HuH-7.5 (cell line): ENCODE data around the gene SIRT2.
"Not testable (repeated sequence)": the region's sequence is repeated elsewhere in the genome, so short reads cannot be mapped to it uniquely, and the experiment has no call there.

Source experiments
- DNase-seq: peaks from one replicate; pipeline ENCODE4 v3.0.0; 2011; ENCODE audit warnings: low spot score

The SIRT2 gene

GRCh38 chr19:38898788-38899446 lies 501 bp downstream of the SIRT2 start:
- DNase-seq: no peak

- no peak for DNase-seq
Measured at GRCh38 chr19:38894968-38895367, 4.5 kb downstream of the SIRT2 start.

- no peak for DNase-seq
Measured at GRCh38 chr19:38893341-38893771, 6.1 kb downstream of the SIRT2 start.

GRCh38 chr19:38892841-38893240 lies 6.6 kb downstream of the SIRT2 start:
- DNase-seq: no peak

GRCh38 chr19:38891771-38892170 lies 7.6 kb downstream of the SIRT2 start:
- DNase-seq: no peak

GRCh38 chr19:38890686-38891085 lies 8.7 kb downstream of the SIRT2 start:
- DNase-seq: no peak

DNA sequence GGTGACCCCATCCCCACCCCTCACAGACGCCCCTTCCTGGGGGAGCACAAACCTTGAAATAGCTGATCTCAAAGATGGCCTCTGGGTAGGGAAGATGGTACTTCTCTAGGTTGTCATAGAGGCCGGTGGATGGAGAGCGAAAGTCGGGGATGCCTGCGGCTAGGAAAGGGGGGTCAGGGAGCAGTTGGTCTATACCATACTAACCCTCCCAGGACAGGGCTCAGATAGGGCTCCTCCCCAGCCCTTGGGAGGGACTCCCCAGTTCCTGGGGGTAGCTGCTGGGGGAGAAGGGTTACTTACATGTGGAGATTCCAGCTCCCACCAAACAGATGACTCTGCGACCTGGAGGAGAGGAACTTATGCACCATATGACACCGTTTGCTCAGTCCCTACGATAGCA lies 9.6 kb downstream of the SIRT2 start:
- DNase-seq: no peak

DNA sequence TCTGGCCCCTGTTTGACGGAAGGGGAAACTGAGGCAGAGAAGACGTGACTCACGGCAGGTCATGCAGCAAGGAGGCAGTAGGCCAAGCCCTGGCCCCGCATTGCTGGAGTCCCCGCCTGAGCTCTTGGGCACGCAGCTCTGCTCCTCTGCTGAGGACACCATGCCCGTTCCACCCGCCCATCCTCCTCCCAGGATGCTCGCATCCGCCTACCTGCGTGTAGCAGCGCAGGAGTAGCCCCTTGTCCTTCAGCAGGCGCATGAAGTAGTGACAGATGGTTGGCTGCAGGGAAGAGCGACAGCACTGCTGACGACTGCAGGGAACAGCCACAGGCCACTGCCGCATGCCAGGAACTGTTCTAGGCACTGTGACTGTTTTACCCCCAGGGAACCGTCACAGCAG lies 10.5 kb downstream of the SIRT2 start:
- no peak for DNase-seq

DNA sequence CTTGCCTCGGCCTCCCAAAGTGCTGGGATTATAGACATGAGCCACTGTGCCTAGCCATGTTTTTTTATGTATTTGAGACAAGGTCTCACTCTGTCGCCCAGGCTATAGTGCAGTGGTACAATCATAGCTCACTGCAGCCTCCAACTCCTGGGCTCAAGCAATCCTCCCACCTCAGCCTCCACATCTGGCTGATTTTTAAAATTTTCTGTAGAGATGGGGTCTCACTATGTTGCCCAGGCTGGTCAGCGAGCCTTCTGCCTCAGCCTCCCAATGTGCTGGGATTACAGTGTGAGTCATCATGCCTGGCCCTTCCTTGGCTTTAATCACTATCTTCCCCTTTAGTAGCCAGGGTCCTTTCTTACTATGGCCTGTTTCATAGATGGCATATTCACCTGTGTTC lies 14.7 kb downstream of the SIRT2 start:
- DNase-seq: not testable (repeated sequence)

DNA sequence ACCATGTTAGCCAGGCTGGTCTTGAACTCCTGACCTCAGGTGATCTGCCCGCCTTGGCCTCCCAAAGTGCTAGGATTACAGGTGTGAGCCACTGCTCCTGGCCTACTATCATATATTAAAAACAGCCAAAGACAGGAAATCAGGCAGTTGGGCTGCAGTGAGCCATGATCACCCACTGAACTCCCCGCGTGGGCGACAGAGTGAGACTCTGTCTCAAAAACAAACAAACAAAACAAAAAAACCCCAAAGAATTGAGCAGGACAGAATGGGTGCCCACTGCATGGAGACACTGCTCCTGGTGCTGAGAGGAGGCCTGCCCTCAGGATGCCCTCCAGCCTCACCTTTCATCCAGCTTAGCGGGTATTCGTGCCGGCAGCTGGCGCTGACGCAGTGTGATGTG lies 16.1 kb downstream of the SIRT2 start:
- DNase-seq: no peak

GRCh38 chr19:38880882-38881609 lies 18.4 kb downstream of the SIRT2 start:
- no peak for DNase-seq

GRCh38 chr19:38880076-38880881 lies 19.1 kb downstream of the SIRT2 start:
- DNase-seq: no peak

GRCh38 chr19:38879400-38879751 lies 20.0 kb downstream of the SIRT2 start:
- DNase-seq: no peak

- no peak for DNase-seq
Measured at GRCh38 chr19:38878575-38879399, 20.6 kb downstream of the SIRT2 start.

DNA sequence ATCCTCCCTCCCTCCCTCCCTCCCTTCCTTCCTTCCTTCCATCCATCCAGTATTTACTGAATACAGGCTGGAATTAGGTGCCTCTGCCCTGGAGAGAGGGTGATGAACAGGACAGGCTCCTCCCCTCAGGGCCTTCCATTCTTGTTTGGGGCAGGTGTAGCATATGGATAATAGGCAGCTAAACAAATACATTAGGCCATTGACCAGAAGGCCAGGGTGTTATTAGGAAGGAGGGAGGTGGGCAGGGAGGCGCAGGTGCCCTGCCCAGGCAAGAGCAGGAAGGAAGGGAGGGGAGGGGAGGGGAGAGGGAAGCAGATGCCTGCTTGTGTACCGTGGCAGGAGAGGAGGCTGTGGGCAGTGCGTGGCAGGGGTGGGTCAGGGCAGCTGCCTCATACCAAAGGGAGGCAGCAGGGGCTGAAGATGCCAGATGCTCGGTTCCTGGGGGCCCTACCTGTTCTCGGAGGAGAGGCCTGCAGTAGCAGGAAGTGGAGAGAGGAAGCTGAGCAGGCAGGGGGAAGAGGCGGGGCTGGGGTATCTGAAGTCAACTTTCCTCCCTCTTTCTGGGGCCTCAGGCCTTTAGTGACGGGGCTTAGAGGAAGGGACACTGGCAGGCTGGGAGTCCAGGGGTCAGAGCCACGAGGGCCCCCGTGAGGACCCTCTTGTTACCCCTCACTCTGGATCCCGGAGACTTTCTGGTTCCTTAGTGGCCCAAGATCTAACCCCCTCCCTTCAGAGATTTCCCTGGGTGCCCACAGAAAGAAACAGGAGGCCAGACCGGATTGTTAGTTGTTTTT lies 21.4 kb downstream of the SIRT2 start, which contains the start of gene RINL:
RINL (minus strand) TSS at position 495 of the 794 bp plus-strand sequence. CDS start 1,533 bp downstream, outside the sequence.
- no peak for DNase-seq

DNA sequence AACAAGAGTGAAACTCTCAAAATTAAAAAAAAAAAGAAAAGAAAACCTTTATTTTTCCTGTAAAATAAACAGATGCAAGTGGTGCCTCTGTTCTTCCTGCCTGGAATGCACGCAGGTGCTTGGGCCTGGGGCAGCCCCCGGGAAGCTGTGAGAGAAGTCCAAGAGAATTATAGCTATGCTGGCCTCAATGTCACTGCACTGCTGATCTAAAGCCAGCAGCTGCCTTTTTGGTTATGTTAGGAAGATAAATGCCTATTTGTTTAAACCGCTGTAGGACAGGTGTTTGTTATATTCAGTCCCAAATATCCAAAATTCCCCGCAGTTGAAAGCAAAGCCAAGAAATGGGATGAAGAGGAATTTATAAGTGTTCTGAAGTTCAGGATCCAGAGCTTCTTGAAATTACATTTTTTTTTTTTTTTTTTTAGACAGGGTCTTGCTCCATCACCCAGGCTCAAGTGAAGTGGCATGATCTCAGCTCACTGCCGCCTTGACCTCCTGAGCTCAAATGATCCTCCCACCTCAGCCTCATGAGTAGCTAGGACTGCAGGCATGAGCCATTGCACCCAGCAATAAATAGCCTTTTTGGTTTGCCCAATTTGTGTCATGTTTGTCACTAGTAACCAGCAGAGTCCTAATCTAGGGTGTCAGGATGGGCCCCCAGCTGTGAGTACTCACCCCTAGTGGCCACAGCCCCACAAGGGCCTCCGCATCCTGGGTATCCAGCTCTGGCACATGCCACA lies 23.6 kb downstream of the SIRT2 start:
- no peak for DNase-seq

DNA sequence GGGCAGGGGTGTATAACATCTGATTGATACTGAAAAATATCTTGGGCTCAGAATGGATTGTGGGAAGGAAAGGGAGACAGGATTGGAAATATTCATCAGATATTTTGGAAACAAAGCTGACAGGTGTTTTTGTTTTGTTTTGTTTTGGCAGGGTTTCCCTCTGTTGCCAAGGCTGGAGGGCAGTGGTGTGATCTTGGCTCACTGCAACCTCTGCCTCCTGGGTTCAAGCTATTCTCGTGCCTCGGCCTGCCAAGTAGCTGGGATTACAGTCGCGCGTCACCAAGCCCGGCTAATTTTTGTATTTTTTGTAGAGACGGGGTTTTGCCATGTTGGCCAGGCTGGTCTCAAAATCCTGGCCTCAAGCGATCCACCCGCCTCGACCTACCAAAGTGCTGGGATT lies 26.0 kb downstream of the SIRT2 start:
- not testable (repeated sequence) for DNase-seq

- DNase-seq: no peak
Measured at GRCh38 chr19:38870612-38871011, 28.8 kb downstream of the SIRT2 start.

- peak; percentile 88 for DNase-seq
Measured at GRCh38 chr19:38869836-38870607, 29.4 kb downstream of the SIRT2 start.
